ENCODE measurements around the gene SDS.

Gene SDS

DNA sequence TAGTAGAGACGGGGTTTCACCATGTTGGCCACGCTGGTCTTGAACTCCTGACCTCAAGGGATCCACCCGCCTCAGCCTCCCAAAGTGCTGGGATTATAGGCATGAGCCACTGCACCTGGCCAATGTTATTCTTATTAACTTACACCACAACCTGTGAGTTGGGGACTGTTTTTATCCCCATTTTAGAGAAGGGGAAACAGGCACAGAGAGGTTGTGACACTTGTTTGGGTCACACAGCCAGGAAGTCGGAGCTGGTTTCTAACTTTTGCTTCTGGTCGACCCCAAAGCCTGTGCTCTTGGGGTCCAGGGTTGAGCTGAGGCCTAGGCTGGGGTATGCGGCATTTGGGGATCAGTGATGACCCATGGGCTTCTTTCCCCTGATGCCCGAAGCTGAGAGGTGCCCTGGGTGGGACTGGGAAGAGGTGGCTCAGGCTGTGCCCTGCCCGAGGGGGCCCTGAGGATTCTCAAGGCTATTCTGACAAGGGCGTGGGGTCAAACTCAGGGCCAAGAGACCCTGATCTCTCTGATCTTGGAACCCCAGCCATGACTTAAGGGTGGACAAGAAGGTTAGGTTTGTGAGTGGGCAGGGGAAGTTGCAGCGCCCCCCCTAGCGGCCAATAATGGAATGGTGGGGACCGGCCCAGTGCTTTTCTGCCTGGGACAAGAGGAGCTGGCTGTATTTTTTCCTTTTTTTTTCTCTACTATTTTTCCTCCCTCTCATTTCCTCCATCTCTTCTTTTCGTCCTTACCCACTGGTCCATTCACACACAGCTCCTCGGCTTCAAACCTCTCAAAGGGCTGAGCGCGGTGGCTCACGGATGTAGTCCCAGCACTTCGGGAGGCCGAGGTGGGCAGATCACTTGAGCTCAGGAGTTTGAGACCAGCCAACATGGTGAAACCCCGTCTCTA, 21.5 kb upstream of the SDS start:
- DNase-seq, result peak; percentile 79

DNA sequence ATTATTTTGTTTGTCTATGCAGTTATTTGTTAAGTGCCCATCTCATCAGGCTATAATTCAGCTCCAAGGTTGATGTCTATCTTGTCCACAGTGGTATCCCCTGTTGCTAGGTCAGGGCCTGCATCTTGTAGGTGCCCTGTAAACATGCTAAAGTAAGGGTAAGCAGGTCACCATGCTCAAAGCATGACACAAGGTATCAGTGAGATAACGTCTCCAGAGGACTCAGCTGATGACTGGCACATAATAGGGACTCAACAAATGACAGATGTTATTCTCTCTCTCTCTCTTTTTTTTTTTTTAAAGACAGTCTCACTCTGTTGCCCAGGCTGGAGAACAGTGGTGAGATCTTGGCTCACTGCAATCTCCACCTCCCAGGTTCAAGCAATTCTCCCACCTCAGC, 20.8 kb upstream of the SDS start:
- DNase-seq, result no peak

DNA sequence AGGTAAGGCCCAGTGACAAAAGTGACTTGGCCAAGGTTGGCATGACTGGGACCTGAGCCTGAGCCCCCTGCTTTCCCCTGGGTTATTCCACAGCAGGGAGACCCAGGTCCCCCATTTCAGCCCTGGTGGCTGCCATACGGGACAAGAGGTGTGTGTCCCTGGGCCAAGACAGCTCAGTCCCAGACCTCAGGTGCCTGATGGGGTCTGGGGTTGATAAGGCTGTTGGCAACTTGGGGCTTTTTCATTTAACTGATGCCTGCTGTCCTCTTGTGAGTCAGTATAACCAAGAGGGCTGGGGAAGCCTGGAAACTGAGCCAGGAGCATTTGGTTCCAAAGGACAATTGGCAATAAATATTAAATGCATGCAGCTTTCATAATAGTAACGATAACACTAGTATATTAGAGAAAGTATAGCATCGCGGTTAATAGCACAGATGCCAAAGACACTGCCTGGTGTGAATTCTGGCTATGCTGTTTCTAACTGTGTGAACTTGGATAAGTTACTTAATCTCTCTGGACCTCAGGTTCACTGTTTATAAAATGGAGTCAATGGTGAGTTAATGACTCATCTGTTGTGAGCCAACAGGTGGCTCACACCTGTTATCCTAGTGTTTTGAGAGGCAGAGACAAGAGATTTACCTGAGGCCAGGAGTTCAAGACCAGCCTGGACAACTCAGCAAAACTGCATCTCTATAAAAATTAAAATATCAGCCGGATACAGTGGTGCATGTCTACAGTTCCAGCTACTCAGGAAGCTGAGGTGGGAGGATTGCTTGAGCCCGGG, 19.4 kb upstream of the SDS start:
- DNase-seq, result peak; percentile 33

DNA sequence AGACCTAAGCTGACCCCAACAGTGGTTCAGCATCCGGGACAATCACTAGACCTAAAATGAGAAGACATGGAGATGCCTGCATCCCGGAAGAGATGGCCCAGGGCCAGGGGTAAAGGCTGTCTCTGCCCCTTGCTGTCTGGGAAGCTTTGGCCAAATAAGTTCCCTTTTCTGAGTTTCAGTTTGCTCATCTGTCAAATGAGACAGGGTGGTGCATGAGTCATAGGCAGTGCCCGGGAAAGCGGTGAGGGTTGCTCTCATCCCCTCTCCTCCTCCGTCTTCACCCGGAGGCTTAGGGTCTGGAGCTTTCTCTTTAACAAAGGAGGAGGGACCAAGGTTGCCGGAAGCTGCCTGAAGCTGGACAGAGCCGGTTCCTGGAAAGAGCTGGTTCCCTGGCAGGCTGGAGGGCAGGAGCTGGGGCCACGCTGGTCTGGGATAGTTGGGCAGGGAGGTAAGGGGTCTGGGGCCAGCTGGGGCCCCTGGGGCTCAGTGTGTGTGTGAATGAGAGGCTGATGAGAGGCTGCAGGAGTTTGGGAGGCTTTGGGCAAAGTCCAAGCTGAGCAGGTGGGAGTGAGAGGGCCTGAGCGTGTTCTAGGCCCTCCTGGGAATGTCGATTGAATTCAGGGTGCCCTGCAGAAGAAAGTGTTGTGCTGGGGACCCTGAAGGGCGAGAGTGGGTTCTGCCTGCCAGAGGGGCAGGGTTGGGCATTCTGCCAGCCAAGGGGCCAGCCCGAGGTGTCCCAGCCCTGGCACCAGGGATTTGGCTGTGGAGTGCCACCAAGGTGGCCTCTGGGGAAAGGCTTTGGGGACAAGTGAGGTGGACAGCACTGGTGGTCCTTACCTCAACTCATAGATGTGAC, 18.6 kb upstream of the SDS start, which contains the start of gene SDSL:
Gene SDSL, plus strand, starts transcription at position 351 of the 856 bp plus-strand sequence. CDS start 5,603 bp downstream, outside the sequence.
- DNase-seq, result peak; percentile 98

DNA sequence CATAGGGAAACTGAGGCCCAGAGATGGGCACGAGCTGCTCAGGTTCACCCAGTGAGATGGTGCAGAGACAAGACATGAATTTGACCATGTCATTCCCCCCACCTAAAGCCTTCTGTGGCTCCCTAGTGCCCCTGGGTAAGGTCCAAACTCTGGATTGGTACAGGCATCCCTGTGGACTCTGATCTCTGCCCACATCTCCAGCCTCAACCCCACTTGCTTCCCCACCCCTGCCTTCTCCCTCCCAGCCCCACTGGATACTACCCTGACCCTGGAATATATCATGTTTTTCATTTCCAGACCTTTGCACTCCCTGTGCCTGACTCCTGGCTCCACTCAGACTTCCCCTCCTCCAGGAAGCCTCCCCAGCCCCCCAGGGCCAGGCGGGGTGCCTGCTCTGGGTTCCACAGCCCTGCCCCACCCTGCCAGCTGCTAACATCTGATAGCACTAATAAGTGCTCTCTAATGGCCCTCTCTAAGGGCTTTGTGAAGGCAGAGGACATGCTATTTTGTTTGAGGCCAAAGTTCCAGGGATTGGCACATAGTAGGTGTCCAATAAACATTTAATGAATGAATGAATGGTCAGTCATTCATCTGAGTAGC, 17.4 kb upstream of the SDS start:
- peak; percentile 20 for DNase-seq

GRCh38 chr12:113418213-113418879, 14.7 kb upstream of the SDS start:
- DNase-seq, result no peak

DNA sequence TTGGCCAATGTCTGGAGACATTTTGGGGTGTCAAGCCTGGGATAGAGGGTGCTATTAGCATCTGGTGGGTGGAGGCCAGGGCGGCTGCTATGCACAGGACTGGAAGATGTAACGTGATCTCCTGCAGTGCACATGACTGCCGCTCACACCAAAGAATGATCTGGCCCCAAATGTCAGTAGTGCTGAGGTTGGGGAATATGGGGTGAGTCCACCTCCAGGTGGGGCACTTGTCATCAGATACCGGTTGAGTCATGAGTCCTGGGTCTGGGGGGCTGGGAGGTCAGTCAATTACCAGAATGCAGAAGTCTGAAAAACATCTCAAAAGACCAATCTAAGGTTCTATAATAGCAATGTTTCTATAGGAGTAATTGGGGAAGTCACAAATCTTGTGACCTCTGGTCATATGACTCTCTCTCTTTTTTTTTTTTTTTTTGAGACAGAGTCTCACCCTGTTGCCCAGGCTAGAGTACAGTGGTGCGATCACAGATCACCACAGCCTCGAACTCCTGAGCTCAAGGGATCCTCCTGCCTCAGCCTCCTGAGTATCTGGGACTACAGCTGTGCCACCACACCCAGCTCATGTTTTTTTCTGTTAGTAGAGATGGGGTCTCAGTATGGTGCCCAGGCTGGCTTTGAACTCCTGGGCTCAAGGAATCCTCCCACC, 12.5 kb upstream of the SDS start:
- DNase-seq, result peak; percentile 90

- DNase-seq, result no peak
Observed at GRCh38 chr12:113414519-113415038, 10.9 kb upstream of the SDS start.

DNA sequence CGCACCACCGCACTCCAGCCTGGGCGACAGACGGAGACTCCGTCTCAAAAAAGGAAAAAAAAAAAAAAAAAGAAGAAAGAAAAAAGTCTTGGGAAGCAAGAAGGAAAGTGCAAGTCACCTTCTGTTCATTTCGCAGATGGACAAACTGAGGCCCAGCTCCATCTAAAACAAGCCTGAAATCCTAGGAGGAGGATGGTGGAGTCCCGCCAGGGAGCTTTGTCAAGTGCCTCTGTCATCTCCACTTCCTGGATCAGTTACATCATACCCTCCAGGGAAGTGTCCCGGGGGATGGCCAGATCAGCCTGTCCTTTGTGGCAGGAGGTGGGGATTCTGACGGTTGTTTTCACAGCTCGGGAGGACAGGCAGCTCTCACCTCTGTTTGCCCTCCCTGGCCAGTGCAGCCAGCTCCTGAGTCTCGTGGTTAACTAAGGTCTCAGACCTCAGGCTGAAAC, 9.8 kb upstream of the SDS start:
- DNase-seq, result peak; percentile 20

GRCh38 chr12:113409462-113410124, 5.9 kb upstream of the SDS start:
- no peak for DNase-seq

- DNase-seq, result peak; percentile 40
Observed at GRCh38 chr12:113408756-113409298, 5.1 kb upstream of the SDS start.

DNA sequence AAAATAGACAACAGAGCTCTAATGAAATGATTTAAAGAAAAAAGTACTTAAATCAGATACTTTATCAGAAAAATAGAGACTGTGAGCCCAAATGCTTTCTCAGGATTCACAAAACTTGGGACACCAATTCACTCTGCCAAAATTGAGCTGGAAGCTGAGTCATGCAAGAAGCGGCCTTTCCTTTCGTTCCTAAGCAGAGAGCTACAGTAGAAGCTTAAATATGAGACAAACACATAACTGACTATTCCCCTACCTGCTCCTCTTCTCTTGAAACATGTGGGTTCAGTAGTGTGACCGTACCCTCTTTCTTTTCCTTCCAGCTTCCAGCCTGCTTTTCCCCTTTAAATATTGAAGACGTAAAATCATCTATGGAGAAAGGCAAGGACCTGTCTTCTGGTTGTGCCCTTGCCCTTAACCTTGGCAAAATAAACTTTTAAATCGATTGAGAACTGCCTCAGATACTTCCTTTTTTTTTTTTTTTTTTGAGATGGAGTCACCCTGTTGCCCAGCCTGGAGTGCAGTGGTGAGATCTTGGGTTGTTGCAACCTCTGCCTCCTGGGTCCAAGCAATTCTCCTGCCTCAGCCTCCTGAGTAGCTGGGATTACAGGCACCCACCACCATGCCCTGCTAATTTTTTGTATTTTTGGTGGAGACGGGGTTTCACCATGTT, 4.4 kb upstream of the SDS start:
- peak; percentile 53 for DNase-seq

- DNase-seq, result no peak
Observed at GRCh38 chr12:113405694-113406093, 2.0 kb upstream of the SDS start.

DNA sequence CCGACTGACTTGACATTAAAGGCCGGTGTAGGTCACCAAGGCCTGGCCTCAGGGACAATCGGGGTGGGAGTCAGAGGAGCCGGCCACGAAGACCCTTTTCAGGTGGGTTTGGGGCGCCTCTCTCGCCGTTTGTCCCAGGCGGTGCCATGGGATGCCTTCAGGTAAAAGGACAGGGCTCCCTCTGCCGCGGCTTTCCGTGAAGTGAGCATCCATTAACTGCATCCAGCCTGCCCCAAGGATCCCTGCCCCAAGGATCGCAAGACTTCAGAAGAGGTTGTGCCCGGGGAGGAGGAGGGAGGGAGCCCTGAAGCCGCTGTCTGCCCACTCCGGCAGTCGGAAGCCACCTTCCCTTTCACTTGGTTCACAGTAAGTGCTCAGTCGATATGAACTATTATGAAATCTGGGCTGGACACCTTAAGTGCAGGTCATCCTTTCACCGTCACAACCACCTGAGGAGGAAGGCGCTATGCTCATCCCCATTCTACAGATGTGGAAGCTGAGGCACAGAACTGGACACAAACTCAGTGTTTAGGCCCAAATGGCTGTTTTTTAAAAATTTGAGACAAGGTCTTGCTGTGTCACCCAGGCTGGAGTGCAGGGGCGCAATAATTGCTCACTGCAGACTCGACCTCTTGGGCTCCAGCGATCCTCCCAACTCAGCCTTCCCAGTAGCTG, 964 bp downstream of the SDS start:
- DNase-seq, result no peak

GRCh38 chr12:113401066-113402000, 2.4 kb downstream of the SDS start:
- no peak for DNase-seq

DNA sequence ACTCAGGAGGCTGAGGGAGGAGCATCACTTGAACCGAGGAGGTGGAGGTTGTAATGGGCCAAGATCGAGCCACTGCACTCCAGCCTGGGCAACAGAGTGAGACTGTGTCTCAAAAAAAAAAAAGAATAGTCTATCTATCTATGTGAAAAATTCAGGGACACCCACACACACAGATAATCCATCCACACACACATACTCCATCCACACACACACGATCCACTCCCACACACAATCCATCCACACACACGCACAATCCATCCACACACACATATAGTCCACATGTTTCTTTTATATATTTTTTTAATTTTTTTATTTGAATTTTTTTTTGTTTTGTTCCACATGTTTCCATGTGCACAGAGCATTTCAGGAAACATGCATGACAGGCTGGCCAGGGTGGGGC, 3.3 kb downstream of the SDS start:
- no peak for DNase-seq

- no peak for DNase-seq
Observed at GRCh38 chr12:113399490-113399889, 4.2 kb downstream of the SDS start.
